SW480 (cell line): Measurements from ENCODE around the gene FTH1.
"Not testable (repeated sequence)": the region's sequence is repeated elsewhere in the genome, so short reads cannot be mapped to it uniquely, and the experiment has no call there.

Experiments used
- DNase-seq: peaks from one replicate; pipeline ENCODE4 v3.0.0-alpha.2; 2016; ENCODE audit warnings: low spot score

Gene FTH1

GRCh38 chr11:61978703-61979661 is 11.5 kb upstream of the FTH1 start:
- no peak for DNase-seq

DNA sequence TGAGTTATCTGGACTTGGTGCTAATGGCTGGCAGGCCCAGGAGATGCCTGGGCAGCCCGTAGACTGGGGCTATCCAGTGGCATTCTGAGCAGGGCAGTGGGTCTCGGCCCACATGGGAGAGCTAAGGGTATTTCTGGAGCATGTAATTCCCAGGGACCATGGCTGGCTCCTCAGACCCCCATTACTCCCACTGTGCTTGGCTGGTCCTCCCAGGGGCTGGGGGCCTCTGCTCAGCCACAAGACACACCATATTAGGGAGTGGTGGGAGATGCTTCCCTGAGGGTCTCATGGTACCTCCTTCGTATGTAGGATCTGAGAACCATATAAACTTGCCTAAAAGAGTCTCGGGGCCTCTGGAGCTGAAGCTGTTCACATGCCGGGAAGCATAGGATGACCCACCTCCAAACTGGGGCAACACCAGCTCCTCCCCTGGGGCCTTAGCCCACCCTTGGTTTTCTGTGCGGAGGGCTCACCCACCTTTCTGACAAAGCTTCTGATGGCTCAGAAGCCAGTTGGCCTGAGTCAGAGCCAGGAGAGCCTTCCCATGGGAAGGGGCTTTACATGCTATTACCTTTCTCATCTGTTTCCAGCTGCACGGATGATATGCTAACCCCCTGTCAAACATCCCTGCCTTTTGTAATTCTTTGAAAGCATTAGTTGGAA is 9.5 kb upstream of the FTH1 start:
- DNase-seq = no peak

DNA sequence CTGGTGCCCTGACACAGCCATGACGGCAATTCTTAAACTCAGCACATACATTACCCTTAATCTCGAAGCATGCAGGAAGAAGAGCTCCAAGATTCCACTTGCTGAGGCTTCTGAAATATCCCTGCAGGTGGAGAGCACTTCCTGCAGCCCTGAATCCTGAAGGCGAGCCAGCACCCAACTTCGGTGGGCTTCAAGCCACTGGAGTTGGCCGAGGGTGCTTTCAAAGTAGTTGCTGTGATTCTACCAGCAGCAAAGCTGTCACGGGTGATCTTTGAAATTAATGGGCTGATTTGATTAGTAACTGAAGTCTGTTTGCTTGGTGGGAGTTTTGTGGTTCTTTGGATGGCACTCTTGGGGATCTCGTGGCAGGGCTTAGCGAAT is 9.0 kb upstream of the FTH1 start:
- no peak for DNase-seq

GRCh38 chr11:61975638-61976419 is 8.4 kb upstream of the FTH1 start:
- no peak for DNase-seq

GRCh38 chr11:61974766-61975631 is 7.6 kb upstream of the FTH1 start:
- no peak for DNase-seq

DNA sequence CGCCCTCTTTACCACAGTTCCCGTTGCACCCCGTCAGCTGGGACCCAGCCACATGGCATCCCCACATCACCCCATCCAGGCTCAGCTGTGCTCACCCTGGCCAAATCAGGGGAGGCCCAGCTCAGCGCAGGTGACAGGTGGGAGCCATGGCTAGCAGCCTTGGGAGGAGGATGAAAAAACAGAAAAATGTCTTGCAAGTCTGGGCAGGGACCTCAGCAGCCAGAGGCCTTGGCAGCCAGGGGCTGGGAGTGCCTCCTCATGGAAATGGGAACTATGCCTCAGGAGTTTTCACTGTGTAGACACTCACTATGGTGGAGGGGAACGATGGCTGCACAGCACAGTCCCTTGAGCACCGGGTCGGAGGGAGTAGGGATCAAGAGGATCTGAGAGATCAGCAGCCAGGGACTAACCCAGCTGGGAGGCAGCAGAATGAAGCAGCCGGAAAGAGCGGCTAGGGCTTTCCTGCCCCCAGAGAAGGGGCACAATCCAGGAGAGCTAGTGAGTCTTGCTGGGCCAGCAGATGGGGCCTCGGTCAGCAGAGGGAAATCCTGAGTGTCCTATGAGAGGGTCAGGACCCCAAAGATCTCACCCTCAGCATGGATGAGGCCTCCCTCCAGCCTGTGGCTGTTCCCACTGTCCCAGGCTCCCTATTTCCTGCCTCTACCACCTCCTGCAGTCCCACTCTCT is 6.2 kb upstream of the FTH1 start:
- no peak for DNase-seq

DNA sequence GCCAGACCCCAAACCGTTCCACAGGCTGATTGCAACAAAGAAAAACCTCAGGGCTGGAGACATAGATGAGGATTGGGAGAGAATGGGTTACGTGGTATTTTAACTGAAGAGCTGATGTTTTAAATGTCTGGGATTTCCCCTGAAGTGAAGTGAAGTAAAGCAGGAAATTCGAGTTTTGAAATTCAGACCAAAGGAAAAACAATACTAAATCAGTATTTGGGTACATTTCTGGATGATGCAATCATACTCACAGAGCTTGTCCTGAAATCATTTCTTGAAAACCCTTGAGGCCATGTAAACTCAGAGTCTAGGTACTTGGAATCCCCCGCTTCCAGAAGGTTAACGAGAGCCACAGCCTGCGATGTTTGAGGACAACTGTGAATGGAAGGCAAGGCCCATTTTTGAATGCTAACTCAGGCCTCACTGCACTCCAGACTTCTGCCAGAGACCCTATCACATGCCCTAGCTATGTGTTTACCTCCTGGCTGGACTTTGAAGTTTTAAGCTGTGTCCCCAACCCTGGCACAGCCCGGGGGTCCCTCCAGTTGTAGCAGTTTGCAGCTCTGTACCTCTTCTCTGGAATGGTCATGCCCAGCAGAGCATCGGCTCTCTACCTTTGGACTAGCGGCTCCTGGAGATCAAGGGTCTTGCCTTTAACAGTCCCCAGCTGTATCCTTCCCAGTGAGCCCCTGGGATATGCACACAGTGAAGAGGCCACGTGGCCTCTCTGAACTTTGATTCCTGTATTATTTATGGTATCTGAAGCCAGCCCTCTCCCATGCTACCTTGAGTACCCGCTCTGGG is 5.4 kb upstream of the FTH1 start:
- no peak for DNase-seq

GRCh38 chr11:61972112-61972671 is 4.8 kb upstream of the FTH1 start:
- peak; percentile 75 for DNase-seq

DNA sequence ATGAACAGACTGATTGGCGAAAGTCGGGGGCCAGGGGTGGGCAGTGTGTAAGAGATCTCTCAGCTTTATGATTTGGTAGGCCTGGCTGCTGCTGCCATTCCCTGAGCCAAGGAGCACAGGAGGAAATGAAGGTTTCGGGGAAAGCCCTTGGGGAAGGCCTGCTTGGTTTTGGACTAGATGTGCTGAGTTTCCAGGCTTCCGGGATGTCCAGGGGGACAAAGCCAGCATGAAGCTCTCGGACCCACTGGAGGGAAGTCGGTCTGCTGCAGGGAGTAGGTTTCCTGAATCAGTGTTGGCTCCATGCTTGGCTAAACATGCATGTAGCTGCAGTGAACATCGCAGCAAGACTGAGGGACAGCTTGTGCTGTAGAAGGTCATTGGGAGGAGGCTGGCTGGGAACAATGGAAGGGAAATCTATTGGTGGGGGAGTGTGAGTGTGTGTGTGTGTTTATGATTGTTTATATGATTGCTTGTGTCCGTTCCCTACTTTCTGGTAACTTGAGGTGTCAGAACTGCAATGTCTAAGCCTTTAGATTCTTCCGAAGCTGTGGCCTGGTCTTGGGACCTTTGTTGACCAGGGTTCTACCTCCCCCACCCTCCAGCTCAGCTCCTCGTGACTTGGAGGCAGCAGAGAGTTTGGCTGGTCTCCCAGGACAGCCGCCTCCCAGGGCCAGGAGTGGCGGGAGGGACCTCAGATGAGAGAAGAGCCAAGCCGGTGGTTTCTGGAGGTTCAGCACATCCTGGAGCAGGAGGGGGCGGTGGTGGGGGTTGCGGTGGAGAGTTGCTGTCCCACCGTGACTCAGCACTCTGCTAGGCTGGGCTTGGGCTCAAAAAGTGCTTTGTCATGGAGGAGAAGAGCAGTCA is 4.0 kb upstream of the FTH1 start:
- peak; percentile 98 for DNase-seq

- peak; percentile 38 for DNase-seq
Observed at GRCh38 chr11:61969838-61970662, 2.6 kb upstream of the FTH1 start.

- no peak for DNase-seq
Observed at GRCh38 chr11:61969391-61969758, 1.9 kb upstream of the FTH1 start.

DNA sequence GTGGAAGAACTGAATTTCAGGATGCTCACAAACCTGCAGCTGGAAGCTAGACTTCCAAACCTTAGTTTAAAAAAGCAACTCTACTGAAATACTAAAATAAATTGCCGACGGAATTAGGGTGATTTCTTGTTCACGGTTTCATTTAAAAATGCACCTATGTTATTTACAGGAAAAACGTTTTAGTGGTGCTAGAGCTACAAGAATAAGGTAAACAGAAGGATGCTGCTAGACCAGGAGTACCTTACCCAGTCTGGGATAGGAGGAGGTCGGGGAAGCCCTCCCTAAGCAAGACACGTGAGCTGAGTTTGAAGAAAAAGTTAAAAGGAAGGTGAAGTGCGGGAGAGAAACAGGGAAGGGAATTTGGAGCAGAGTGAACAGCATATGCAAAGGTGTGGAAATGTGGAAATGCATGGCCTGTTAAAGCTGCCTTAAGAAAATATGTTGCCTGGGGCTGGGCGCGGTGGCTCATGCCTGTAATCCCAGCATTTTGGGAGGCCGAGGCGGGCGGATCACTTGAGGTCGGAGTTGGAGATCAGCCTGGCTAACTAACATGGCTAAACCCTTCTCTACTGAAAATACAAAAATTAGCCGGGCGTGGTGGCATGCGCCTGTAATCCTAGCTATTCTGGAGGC is 1.4 kb upstream of the FTH1 start:
- DNase-seq = no peak

DNA sequence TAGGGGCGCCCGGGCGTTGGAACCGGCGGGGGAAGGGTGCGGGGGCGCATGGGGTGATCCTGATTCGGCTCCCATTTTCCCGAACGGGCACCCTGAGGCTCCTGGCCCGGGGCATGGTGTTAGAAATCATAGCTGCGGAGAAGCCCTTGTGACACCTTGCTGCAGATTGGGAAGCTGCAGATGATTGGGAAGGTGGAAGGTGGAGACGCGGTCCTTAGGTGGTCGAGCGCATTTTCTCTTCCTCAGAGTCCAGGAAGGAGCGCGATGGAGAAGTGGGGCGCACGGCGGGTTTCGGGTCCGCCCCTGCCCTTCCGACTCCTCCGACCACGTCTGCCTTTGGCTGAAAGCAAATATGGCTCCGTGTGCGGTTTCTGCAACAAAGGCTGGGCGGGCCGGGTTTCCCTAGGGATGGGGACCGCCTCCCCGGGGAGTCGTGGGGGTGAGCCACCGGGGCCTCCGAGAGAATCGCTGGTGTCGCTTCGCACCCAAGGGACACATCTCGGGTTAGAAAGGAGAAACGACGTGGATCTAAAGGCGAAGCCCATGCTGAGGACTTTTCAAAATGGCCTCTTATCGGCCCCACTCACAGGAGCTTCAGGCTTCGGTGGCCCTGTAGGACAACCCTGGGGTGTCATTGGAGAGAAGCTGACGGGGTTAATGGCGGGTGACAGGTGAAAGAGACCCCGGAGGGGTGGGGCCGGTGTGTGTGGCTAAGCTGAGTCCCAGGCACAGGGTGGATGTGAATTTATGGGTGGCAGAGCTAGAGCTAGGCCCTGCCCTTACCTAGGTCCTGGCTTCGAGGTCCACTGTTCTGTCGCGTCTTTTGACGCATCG is 707 bp upstream of the FTH1 start:
- peak; percentile 88 for DNase-seq

DNA sequence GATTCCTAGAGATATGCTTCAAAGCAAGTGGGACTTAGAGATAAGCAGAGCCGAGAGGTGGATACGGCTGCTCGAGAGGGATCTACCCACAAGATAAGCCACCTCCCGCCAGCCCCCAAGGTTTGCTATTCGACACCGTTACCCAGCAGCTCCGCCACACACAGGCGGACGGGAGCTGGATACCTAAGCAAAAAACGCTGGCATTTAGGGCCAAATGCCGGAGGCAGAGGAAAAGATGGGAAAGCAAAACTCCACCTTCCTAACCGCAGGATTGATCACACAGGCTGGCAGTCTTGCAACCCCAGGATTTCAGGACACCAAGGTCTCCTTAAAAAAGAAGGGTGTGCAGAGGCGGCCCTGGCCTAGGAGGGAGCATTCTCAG is 709 bp downstream of the FTH1 start:
- DNase-seq = peak; percentile 41

- DNase-seq = not testable (repeated sequence)
Observed at GRCh38 chr11:61964666-61965271, 2.7 kb downstream of the FTH1 start.

GRCh38 chr11:61964058-61964665 is 3.3 kb downstream of the FTH1 start:
- peak; percentile 29 for DNase-seq
